GM12878 (cell line): ENCODE results near the gene RAB26.

Experiments used
- BHLHE40 ChIP-seq, 2 experiments: fragments of 450-650 bp in 1 of 2; IDR thresholded peaks; 2 replicates each; pipeline ENCODE4 v1.6.1; 2011 to 2017; ENCODE audit warnings: low read depth in 2 of 2, borderline replicate concordance in 1 of 2, improper control_type of control experiment in 1 of 2, low read length in 1 of 2, mild to moderate bottlenecking in 1 of 2
- CBFB ChIP-seq: IDR thresholded peaks from 2 replicates; pipeline ENCODE4 v1.6.1; 2016; ENCODE audit warnings: antibody characterized with exemption, low read depth
- CHD4 ChIP-seq: fragments of 200-600 bp; sonication (generic); IDR thresholded peaks from 2 replicates; pipeline ENCODE4 v1.6.1; 2016; ENCODE audit warnings: mild to moderate bottlenecking
- CTCF ChIP-seq, 3 experiments: IDR thresholded peaks in 2 of 3; conservative IDR thresholded peaks in 1 of 3; 2 replicates each; pipeline ENCODE4 v1.5.1; 2011; ENCODE audit warnings: low read depth in 3 of 3, low read length in 3 of 3, mild to moderate bottlenecking in 3 of 3, control low read depth in 2 of 3, moderate library complexity in 2 of 3, inconsistent platforms in 1 of 3, mixed read lengths in 1 of 3; ENCODE audit not compliant: control insufficient read depth in 2 of 3, insufficient read depth in 1 of 3; ENCODE audit errors: extremely low read depth in 1 of 3
- EP300 ChIP-seq, 2 experiments: fragments of 150-350 bp in 1 of 2; IDR thresholded peaks; 2 replicates each; pipeline ENCODE4 v1.6.1; 2011 to 2012; ENCODE audit warnings: low read depth in 2 of 2, low read length in 2 of 2, borderline replicate concordance in 1 of 2, improper control_type of control experiment in 1 of 2, inconsistent platforms in 1 of 2; ENCODE audit not compliant: control insufficient read depth in 1 of 2
- FOXK2 ChIP-seq: fragments of 450-650 bp; IDR thresholded peaks from 2 replicates; pipeline ENCODE4 v1.6.1; 2017; ENCODE audit warnings: mild to moderate bottlenecking, moderate library complexity
- LARP7 ChIP-seq: fragments of 450-650 bp; IDR thresholded peaks from 2 replicates; pipeline ENCODE4 v1.6.1; 2017; ENCODE audit warnings: mild to moderate bottlenecking
- POLR2AphosphoS5 ChIP-seq: IDR thresholded peaks from 2 replicates; pipeline ENCODE4 v1.6.1; 2011; ENCODE audit warnings: mild to moderate bottlenecking, low read length, inconsistent platforms
- RAD21 ChIP-seq: IDR thresholded peaks from 2 replicates; pipeline ENCODE4 v1.6.1; 2011; ENCODE audit warnings: mild to moderate bottlenecking, low read depth, low read length, moderate library complexity; ENCODE audit not compliant: insufficient read depth
- SRF ChIP-seq, 2 experiments: IDR thresholded peaks; 2 replicates each; pipeline ENCODE4 v1.6.1; 2011; ENCODE audit warnings: low read depth in 2 of 2, low read length in 2 of 2, mild to moderate bottlenecking in 1 of 2, moderate library complexity in 1 of 2
- TAF1 ChIP-seq: IDR thresholded peaks from 2 replicates; pipeline ENCODE4 v1.6.1; 2011; ENCODE audit warnings: mild to moderate bottlenecking, low read depth, low read length, borderline replicate concordance
- TCF12 ChIP-seq: IDR thresholded peaks from 2 replicates; pipeline ENCODE4 v1.6.1; 2011; ENCODE audit warnings: low read depth, mild to moderate bottlenecking, low read length
- ZBTB33 ChIP-seq: fragments of 450-650 bp; IDR thresholded peaks from 2 replicates; pipeline ENCODE4 v1.6.1; 2017; ENCODE audit warnings: mild to moderate bottlenecking
- ZNF384 ChIP-seq: IDR thresholded peaks from 2 replicates; pipeline ENCODE4 v1.6.1; 2012; ENCODE audit warnings: low read depth, mild to moderate bottlenecking, low read length, improper control_type of control experiment, borderline replicate concordance

GRCh38 chr16:2178321-2179106, 30.1 kb downstream of the RAB26 start:
- no peak for TF ChIP-seq EP300 (IDR thresholded peaks at IDR 0.05; ENCODE audit: borderline replicate concordance in 1 of 2, control insufficient read depth in 1 of 2, low read depth in 2 of 2, low read length in 2 of 2)
- TF ChIP-seq BHLHE40 (IDR thresholded peaks at IDR 0.05; ENCODE audit: borderline replicate concordance in 1 of 2, low read depth in 2 of 2, low read length in 1 of 2) = no peak
- no peak for TF ChIP-seq LARP7
- TF ChIP-seq TAF1 = no peak
- TF ChIP-seq CHD4 = no peak
- TF ChIP-seq CBFB = no peak
- 0 out of 2 replicates have a peak, but pooled peaks have one; percentile 9 for TF ChIP-seq ZBTB33
- no peak for TF ChIP-seq CTCF (IDR thresholded peaks at IDR 0.05 in 2 of 3, conservative IDR thresholded peaks at IDR 0.05 in 1 of 3; ENCODE audit: control insufficient read depth in 2 of 3, extremely low read depth in 1 of 3, insufficient read depth in 1 of 3, low read depth in 3 of 3, low read length in 3 of 3)
- no peak for TF ChIP-seq ZNF384
- TF ChIP-seq POLR2AphosphoS5 = no peak
- TF ChIP-seq SRF (IDR thresholded peaks at IDR 0.05; ENCODE audit: low read depth in 2 of 2, low read length in 2 of 2) = no peak
- TF ChIP-seq FOXK2 = no peak
- no peak for TF ChIP-seq TCF12
- no peak for TF ChIP-seq RAD21
